Epithelial cell of esophagus (primary cell): Measurements from ENCODE around the gene RAP1GDS1.

ENCODE experiments used
- DNase-seq: peaks from one replicate; pipeline ENCODE4 v3.0.0; 2010; ENCODE audit warnings: low read depth
- H3K4me3 ChIP-seq: 2 replicates; pipeline ENCODE4 v1.5.1; 2011; ENCODE audit warnings: mild to moderate bottlenecking, low read length, control low read depth
- TF ChIP-seq, protein P1 (sequence below): IDR thresholded peaks from 2 replicates; pipeline ENCODE4 v1.5.1; 2011; ENCODE audit warnings: low read depth, mild to moderate bottlenecking, low read length, control low read depth, inconsistent platforms; ENCODE audit not compliant: insufficient read depth; ENCODE audit errors: missing control alignments

Gene RAP1GDS1

DNA sequence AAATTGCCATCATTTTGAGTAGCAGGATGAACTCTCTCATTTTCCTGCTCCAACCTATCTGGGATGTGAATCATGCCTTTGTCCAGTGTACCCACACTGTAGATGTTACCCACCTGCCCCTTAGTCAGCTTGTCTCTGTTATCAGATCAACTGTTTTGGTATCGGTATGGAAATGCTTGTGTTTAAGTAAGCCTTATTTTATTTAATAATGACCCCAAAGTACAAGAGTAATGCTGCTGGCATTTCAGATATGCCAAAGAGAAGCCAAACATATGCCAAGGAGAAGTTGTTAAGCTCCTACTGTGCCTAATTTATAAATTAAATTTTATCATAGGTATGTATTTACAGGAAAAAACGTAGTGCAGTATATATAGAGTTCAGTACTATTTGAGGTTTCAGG lies 18.6 kb upstream of the RAP1GDS1 start:
- TF ChIP-seq, protein P1, sequence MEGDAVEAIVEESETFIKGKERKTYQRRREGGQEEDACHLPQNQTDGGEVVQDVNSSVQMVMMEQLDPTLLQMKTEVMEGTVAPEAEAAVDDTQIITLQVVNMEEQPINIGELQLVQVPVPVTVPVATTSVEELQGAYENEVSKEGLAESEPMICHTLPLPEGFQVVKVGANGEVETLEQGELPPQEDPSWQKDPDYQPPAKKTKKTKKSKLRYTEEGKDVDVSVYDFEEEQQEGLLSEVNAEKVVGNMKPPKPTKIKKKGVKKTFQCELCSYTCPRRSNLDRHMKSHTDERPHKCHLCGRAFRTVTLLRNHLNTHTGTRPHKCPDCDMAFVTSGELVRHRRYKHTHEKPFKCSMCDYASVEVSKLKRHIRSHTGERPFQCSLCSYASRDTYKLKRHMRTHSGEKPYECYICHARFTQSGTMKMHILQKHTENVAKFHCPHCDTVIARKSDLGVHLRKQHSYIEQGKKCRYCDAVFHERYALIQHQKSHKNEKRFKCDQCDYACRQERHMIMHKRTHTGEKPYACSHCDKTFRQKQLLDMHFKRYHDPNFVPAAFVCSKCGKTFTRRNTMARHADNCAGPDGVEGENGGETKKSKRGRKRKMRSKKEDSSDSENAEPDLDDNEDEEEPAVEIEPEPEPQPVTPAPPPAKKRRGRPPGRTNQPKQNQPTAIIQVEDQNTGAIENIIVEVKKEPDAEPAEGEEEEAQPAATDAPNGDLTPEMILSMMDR, result no peak
- DNase-seq, result no peak
- H3K4me3 ChIP-seq, result no peak overlapping the region

DNA sequence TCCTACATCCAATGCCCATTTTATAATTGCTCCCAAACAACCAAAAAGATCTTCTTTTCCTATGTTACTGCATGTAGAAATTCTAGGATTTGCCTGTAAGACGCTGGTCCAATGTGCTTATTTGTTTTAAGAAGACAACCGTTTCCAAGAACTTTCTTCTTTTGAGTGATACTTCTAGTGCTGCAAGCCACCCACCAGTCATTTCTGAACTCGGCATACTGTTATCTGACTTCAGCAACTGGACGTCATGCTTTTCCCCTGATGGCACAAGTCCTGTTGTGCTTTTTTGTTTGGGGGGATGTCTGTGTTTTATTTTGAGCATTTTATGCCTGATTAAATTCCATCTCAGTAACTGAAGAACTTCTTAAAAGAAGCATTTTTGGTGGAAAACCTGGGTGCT lies 16.0 kb upstream of the RAP1GDS1 start:
- TF ChIP-seq, protein P1, result no peak
- DNase-seq, result no peak
- H3K4me3 ChIP-seq, result no peak overlapping the region

- H3K4me3 ChIP-seq, result no peak overlapping the region
- no peak for DNase-seq
- TF ChIP-seq, protein P1, result no peak
Observed at GRCh38 chr4:98248934-98249333, 12.2 kb upstream of the RAP1GDS1 start.

- DNase-seq, result no peak
- TF ChIP-seq, protein P1, result no peak
- H3K4me3 ChIP-seq, result no peak overlapping the region
Observed at GRCh38 chr4:98249831-98250230, 11.4 kb upstream of the RAP1GDS1 start.

DNA sequence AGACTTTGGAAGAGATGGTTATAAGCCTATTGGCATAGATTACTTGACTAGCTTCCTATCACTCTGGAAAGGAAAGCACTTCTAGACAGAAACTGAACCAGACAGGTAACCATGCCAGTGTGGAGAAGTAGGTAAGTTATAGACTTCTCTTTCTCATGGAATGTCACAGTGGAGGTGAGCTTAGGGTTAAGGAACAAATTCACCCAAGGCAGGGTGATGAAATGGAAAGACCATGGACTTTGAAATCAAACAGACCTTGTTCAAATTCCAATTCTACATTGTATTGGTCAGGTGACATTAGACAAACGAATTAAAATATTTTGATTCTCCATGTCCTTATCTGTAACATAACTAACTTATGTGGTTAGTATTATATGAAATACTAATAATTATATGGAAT lies 7.7 kb upstream of the RAP1GDS1 start:
- no peak for DNase-seq
- TF ChIP-seq, protein P1, result no peak
- H3K4me3 ChIP-seq, result no peak overlapping the region

DNA sequence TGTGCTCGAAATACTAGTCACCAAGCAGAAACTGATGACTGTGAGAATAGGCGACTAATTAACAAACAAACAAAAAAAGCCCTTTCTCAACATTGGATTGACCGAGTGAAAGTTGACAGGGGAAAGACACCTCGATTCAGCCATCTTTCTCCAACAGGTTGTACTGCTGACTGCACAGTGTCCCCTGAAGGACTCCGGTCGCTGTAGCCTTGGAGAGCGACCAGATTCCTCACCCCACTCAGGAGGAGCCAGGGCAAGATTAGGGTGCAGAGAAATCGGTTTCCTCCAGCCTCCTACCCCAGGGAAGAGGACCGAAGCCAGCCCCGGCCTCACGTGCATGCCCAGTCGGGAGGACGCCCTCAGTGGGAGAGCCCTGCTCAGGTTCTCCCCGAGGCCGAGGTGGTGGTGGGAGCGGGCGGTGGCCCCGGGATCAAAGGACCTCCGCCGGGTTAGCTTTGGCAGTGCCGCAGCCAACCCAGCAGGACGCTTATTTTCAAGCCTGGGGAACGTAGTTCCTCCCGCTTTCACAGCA lies 1.1 kb upstream of the RAP1GDS1 start:
- DNase-seq, result peak; percentile 29
- peak overlapping the region; percentile 74 for H3K4me3 ChIP-seq
- TF ChIP-seq, protein P1, result no peak
